A673 (cell line): ENCODE data around the gene RAD23A. TPM values are rescaled to one million over a fixed set of nuclear protein-coding genes. Genes with fewer than 3 reads are reported as not detected.

Experiments used
- BruUV-seq: library from RNA; stranded (reverse); fragments of 400-500 nt; replicated peaks from 2 replicates; lab custom pipeline; 2021; lab: Mats Ljungman, UMichigan
- CTCF ChIA-PET: fragments of 300-600 bp; sonication (Branson Sonifier 250); formaldehyde crosslinking; loops from one replicate; lab custom pipeline; 2022; ENCODE audit warnings: antibody characterized with exemption; lab: Charles Lee
- POLR2A ChIA-PET: fragments of 300-600 bp; sonication (Branson Sonifier 250); formaldehyde crosslinking; loops from one replicate; lab custom pipeline; 2022; ENCODE audit warnings: antibody characterized with exemption; ENCODE audit not compliant: low non-redundant PET; lab: Charles Lee
- DNase-seq: peaks from one replicate; pipeline ENCODE4 v3.0.0-alpha.2; 2015; ENCODE audit warnings: low spot score
- H3K27ac ChIP-seq: fragments of 200-600 bp; sonication (generic); 2 replicates; pipeline ENCODE4 v1.5.1; 2016; ENCODE audit warnings: mixed run types, low read depth, mild to moderate bottlenecking, mixed read lengths, antibody characterized with exemption, low read length; ENCODE audit not compliant: poor library complexity, severe bottlenecking
- H3K27me3 ChIP-seq: fragments of 200-600 bp; sonication (generic); replicated peaks from 2 replicates; pipeline ENCODE4 v1.6.1; 2017; ENCODE audit warnings: mixed run types, low read depth, mild to moderate bottlenecking, mixed read lengths, antibody characterized with exemption, low read length; ENCODE audit not compliant: insufficient read depth, poor library complexity
- H3K36me3 ChIP-seq: fragments of 200-600 bp; sonication (generic); 2 replicates; pipeline ENCODE4 v1.6.1; 2016; ENCODE audit warnings: mixed run types, mild to moderate bottlenecking, mixed read lengths, antibody characterized with exemption, low read length; ENCODE audit not compliant: insufficient read depth, poor library complexity, severe bottlenecking
- H3K4me1 ChIP-seq: fragments of 200-600 bp; sonication (generic); 2 replicates; pipeline ENCODE4 v1.6.1; 2017; ENCODE audit warnings: mixed run types, mild to moderate bottlenecking, mixed read lengths, antibody characterized with exemption, low read length; ENCODE audit not compliant: insufficient read depth, poor library complexity, severe bottlenecking
- H3K4me3 ChIP-seq: fragments of 200-600 bp; sonication (generic); 2 replicates; pipeline ENCODE4 v1.5.1; 2016; ENCODE audit warnings: low read depth, mixed run types, mild to moderate bottlenecking, mixed read lengths, low read length; ENCODE audit not compliant: poor library complexity, severe bottlenecking
- H3K9me3 ChIP-seq: fragments of 200-600 bp; sonication (generic); 2 replicates; pipeline ENCODE4 v1.6.1; 2016; ENCODE audit warnings: mixed run types, low read depth, mild to moderate bottlenecking, mixed read lengths, antibody characterized with exemption, low read length; ENCODE audit not compliant: poor library complexity, severe bottlenecking
- EZH2 ChIP-seq: fragments of 200-600 bp; sonication (generic); IDR thresholded peaks from 2 replicates; pipeline ENCODE4 v1.6.1; 2017; ENCODE audit warnings: borderline replicate concordance, low read depth, mild to moderate bottlenecking, mixed read lengths, antibody characterized with exemption, low read length; ENCODE audit not compliant: poor library complexity, severe bottlenecking
- intact Hi-C: fragments of 100-400 bp; cut with micrococcal nuclease; formaldehyde crosslinking; loops from one replicate; pipeline ENCODE4 v1.10.0; 2022; ENCODE audit not compliant: unreplicated experiment
- total RNA-seq: library from RNA; stranded (reverse); gene quantifications from 2 replicates; pipeline ENCODE4 v1.2.3, GENCODE V29; 2021
- TF ChIP-seq, protein P1 (sequence below): fragments of 300-800, 200-600 bp; sonication (generic); conservative IDR thresholded peaks from 2 replicates; pipeline ENCODE4 v1.5.1; 2017; ENCODE audit warnings: low read depth, mild to moderate bottlenecking, antibody characterized with exemption, low read length, moderate library complexity, mixed read lengths

RAD23A gene
- total RNA-seq, 1 experiment from 2014 or later, result 183 TPM

- ChIA-PET CTCF (no interaction called here), POLR2A (no interaction called here)
- intact Hi-C loops, result no loop called here
- BruUV-seq, result no TSS peak
- H3K4me1 ChIP-seq, result no peaks in the 10 kb centered on the region
- H3K27me3 ChIP-seq, result no peaks in the 10 kb centered on the region
- H3K9me3 ChIP-seq, result no peaks in the 10 kb centered on the region
- no peaks in the 10 kb centered on the region for H3K36me3 ChIP-seq
- TF ChIP-seq, protein P1, sequence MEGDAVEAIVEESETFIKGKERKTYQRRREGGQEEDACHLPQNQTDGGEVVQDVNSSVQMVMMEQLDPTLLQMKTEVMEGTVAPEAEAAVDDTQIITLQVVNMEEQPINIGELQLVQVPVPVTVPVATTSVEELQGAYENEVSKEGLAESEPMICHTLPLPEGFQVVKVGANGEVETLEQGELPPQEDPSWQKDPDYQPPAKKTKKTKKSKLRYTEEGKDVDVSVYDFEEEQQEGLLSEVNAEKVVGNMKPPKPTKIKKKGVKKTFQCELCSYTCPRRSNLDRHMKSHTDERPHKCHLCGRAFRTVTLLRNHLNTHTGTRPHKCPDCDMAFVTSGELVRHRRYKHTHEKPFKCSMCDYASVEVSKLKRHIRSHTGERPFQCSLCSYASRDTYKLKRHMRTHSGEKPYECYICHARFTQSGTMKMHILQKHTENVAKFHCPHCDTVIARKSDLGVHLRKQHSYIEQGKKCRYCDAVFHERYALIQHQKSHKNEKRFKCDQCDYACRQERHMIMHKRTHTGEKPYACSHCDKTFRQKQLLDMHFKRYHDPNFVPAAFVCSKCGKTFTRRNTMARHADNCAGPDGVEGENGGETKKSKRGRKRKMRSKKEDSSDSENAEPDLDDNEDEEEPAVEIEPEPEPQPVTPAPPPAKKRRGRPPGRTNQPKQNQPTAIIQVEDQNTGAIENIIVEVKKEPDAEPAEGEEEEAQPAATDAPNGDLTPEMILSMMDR, result no peak
- no peak for TF ChIP-seq EZH2
- no peak for DNase-seq
- no peak overlapping the region for H3K4me3 ChIP-seq
- no peak overlapping the region for H3K27ac ChIP-seq
Observed at GRCh38 chr19:12990853-12991252, 45.2 kb downstream of the RAD23A start.

DNA sequence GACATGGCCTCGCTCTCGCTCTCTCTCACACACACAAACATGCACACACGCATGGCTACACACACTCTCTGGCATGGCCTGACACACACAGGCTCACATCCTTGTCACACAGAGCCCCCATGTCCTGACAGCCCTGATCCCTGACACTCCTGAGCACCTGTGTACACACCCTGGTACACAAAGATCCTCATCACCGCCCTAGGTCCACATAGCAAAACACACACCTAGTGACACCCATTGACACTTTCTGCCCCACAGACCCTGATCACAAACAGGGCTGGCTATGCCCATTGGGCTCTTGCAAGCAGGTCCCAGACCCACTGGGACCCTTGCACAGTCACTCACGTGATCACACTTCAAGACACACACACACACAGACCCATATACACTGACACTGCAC lies 45.6 kb downstream of the RAD23A start:
- POLR2A ChIA-PET, result no interaction called here

DNA sequence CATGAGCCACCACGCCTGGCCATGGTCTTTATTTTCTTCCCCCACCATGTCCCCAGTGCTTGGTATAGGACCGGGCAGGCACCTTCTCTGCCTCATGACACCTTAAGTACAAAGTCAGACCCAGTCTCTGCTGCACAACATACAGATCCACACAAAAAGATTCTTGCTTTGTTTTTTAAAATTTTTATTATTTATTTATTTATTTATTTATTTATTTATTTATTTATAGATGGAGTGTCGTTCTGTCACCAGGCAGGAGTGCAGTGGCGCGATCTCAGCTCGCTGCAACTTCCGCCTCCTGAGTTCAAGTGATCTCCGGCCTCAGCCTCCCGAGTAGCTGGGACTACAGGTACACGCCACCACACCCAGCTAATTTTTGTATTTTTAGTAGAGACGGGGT lies 47.1 kb downstream of the RAD23A start:
- Histone ChIP-seq H3K27ac (no peak overlapping the region), H3K36me3 (no peaks in the 10 kb centered on the region), H3K27me3 (no peaks in the 10 kb centered on the region), H3K9me3 (no peaks in the 10 kb centered on the region), H3K4me3 (no peak overlapping the region), H3K4me1 (peaks cover 4% of the 10 kb centered on the region)
- TF ChIP-seq EZH2, result no peak
- POLR2A ChIA-PET, result interaction anchor here (0.8 kb wide), 1 partner anchor 114 kb away, joined by 24 read pairs; no protein-coding TSS in a partner anchor
- BruUV-seq, result no TSS peak
- CTCF ChIA-PET, result no interaction called here
- intact Hi-C loops, result no loop called here
- DNase-seq, result no peak

More for the DNA sequence above, 45.6 kb downstream of the RAD23A start:
- BruUV-seq, result no TSS peak
- H3K4me1 ChIP-seq, result no peaks in the 10 kb centered on the region
- intact Hi-C loops, result no loop called here
- CTCF ChIA-PET, result no interaction called here
- H3K9me3 ChIP-seq, result no peaks in the 10 kb centered on the region
- no peaks in the 10 kb centered on the region for H3K27me3 ChIP-seq
- no peak for DNase-seq
- no peak overlapping the region for H3K27ac ChIP-seq
- H3K36me3 ChIP-seq, result no peaks in the 10 kb centered on the region
- no peak for TF ChIP-seq EZH2
- TF ChIP-seq, protein P1, result no peak
- H3K4me3 ChIP-seq, result no peak overlapping the region

GRCh38 chr19:12993562-12993961 lies 47.9 kb downstream of the RAD23A start:
- no peaks in the 10 kb centered on the region for H3K36me3 ChIP-seq
- H3K4me1 ChIP-seq, result peaks cover 4% of the 10 kb centered on the region
- CTCF ChIA-PET, result interaction anchor here (0.6 kb wide), 1 partner anchor 100 kb away, joined by 4 read pairs; no protein-coding TSS in a partner anchor
- no TSS peak for BruUV-seq
- TF ChIP-seq, protein P1, result no peak
- TF ChIP-seq EZH2, result no peak
- DNase-seq, result no peak
- H3K4me3 ChIP-seq, result no peak overlapping the region
- intact Hi-C loops, result no loop called here
- H3K27me3 ChIP-seq, result no peaks in the 10 kb centered on the region
- POLR2A ChIA-PET, result no interaction called here
- H3K9me3 ChIP-seq, result no peaks in the 10 kb centered on the region
- H3K27ac ChIP-seq, result no peak overlapping the region
